ENCODE data around the gene ADCY7.

DNA sequence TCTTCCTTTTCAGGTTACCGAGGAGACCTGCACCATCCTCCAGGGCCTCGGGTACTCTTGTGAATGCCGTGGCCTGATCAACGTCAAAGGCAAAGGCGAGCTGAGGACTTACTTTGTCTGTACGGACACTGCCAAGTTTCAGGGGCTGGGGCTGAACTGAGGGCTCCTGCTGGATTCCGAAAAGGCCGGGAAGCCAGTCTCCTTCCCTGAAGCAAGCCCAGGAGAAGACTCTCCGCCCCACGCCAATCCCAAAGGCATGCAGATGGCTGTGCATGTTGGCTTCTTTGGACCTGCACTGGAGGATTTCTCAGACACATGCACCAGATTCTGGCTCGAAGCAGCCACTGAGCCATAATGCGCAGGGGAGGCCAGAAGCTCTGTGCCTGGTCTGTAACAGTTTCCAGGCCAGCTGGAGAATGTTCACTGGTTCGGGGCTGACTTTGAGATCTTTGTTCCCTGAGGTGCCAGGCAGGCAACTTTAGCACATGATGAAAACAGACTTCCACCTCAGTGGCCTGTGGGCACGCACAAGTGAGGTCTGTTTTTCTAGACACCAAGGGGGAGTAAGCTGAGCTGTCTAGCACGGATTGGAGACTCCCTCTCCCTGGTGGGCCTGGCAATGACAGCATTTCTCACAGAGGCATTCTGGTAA lies 49.1 kb downstream of the ADCY7 start:
- TF ChIP-seq, protein P1, sequence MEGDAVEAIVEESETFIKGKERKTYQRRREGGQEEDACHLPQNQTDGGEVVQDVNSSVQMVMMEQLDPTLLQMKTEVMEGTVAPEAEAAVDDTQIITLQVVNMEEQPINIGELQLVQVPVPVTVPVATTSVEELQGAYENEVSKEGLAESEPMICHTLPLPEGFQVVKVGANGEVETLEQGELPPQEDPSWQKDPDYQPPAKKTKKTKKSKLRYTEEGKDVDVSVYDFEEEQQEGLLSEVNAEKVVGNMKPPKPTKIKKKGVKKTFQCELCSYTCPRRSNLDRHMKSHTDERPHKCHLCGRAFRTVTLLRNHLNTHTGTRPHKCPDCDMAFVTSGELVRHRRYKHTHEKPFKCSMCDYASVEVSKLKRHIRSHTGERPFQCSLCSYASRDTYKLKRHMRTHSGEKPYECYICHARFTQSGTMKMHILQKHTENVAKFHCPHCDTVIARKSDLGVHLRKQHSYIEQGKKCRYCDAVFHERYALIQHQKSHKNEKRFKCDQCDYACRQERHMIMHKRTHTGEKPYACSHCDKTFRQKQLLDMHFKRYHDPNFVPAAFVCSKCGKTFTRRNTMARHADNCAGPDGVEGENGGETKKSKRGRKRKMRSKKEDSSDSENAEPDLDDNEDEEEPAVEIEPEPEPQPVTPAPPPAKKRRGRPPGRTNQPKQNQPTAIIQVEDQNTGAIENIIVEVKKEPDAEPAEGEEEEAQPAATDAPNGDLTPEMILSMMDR (IDR thresholded peaks at IDR 0.05; ENCODE audit: poor library complexity) = no peak
- TF ChIP-seq EZH2 (IDR thresholded peaks at IDR 0.05; ENCODE audit: borderline replicate concordance) = no peak
- TF ChIP-seq EZH2phosphoT487 (IDR thresholded peaks at IDR 0.05; ENCODE audit: low read depth, severe bottlenecking, unreplicated experiment) = no peak
